Testis (tissue), 2 donors: ENCODE results near the gene GARIN6.

ENCODE experiments used
- POLR2A ChIP-seq: fragments of 450-650 bp; IDR thresholded peaks from one replicate; pipeline ENCODE4 v1.6.1; 2017; ENCODE audit warnings: antibody characterized with exemption, mild to moderate bottlenecking, moderate library complexity
- TF ChIP-seq, protein P1 (sequence below), 3 experiments: fragments of 450-650 bp in 2 of 3; fragments of 200-600 bp in 1 of 3; sonication (generic) in 1 of 3; IDR thresholded peaks; one replicate each; pipeline ENCODE4 v1.5.1; 2016 to 2019; ENCODE audit warnings: antibody characterized with exemption in 3 of 3, mild to moderate bottlenecking in 2 of 3, moderate library complexity in 1 of 3

DNA sequence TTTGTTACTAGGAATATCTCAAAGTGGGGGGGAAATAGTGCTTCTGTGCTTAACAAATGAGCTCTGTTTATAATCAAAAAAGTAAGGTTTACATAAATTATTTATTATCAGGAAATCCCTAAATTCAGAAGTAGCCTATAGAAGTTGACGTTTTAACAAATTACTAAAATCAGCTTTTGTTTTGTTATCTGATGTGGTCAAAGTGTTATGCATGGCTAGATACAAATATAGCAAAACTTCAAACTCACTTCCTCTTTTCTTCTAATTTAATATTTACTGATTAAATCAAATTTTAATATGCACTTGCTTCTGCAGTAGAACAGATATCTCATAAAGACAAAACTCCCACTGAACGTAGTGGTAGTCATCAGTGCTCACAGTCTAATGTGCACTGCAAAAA is 47.5 kb downstream of the GARIN6 start:
- TF ChIP-seq, protein P1, sequence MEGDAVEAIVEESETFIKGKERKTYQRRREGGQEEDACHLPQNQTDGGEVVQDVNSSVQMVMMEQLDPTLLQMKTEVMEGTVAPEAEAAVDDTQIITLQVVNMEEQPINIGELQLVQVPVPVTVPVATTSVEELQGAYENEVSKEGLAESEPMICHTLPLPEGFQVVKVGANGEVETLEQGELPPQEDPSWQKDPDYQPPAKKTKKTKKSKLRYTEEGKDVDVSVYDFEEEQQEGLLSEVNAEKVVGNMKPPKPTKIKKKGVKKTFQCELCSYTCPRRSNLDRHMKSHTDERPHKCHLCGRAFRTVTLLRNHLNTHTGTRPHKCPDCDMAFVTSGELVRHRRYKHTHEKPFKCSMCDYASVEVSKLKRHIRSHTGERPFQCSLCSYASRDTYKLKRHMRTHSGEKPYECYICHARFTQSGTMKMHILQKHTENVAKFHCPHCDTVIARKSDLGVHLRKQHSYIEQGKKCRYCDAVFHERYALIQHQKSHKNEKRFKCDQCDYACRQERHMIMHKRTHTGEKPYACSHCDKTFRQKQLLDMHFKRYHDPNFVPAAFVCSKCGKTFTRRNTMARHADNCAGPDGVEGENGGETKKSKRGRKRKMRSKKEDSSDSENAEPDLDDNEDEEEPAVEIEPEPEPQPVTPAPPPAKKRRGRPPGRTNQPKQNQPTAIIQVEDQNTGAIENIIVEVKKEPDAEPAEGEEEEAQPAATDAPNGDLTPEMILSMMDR (IDR thresholded peaks at IDR 0.05): no peak
- TF ChIP-seq POLR2A: no peak
